HG03571 (cell line): ENCODE results near the gene GAGE12H.
"Not testable (repeated sequence)": the region's sequence is repeated elsewhere in the genome, so short reads cannot be mapped to it uniquely, and the experiment has no call there.

Experiments
- ATAC-seq: cut with Tn5 transposase; IDR thresholded peaks from one replicate; pipeline ENCODE4 v1.9.1; 2021; ENCODE audit not compliant: unreplicated experiment

Gene GAGE12H, protein sequence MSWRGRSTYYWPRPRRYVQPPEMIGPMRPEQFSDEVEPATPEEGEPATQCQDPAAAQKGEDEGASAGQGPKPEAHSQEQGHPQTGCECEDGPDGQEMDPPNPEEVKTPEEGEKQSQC

GRCh38 chrX:49579649-49580048 is at the start of gene GAGE12H:
Gene GAGE12H, plus strand, starts transcription at chrX:49579949. Its CDS starts 1,155 bp downstream, at chrX:49581104.
- ATAC-seq = not testable (repeated sequence)

DNA sequence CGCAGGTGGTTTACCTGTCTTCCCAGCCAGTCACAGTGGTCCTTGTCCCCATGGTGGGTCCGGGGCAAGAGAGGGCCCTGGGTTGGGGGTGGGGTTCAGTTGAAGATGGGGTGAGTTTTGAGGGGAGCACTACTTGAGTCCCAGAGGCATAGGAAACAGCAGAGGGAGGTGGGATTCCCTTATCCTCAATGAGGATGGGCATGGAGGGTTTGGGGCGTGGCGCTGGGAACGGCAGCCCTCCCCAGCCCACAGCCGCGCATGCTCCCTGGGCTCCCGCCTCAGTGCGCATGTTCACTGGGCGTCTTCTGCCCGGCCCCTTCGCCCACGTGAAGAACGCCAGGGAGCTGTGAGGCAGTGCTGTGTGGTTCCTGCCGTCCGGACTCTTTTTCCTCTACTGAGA is 47.9 kb upstream of the GAGE12H start, which contains the start of gene GAGE12C:
TSS of gene GAGE12C (plus strand) at position 301 of the 400 bp plus-strand sequence. CDS start 1,155 bp downstream, outside the sequence.
- not testable (repeated sequence) for ATAC-seq

DNA sequence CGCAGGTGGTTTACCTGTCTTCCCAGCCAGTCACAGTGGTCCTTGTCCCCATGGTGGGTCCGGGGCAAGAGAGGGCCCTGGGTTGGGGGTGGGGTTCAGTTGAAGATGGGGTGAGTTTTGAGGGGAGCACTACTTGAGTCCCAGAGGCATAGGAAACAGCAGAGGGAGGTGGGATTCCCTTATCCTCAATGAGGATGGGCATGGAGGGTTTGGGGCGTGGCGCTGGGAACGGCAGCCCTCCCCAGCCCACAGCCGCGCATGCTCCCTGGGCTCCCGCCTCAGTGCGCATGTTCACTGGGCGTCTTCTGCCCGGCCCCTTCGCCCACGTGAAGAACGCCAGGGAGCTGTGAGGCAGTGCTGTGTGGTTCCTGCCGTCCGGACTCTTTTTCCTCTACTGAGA is 38.3 kb upstream of the GAGE12H start, which contains the start of gene GAGE12D:
TSS of gene GAGE12D (plus strand) at position 301 of the 400 bp plus-strand sequence. CDS start 1,155 bp downstream, outside the sequence.
- not testable (repeated sequence) for ATAC-seq

GRCh38 chrX:49550989-49551388 is 28.8 kb upstream of the GAGE12H start, which contains the start of gene GAGE12E:
Gene GAGE12E, plus strand, starts transcription at chrX:49551289. Its CDS starts 1,155 bp downstream, at chrX:49552444.
- ATAC-seq = not testable (repeated sequence)

GRCh38 chrX:49560542-49560941 is 19.2 kb upstream of the GAGE12H start, which contains the start of gene GAGE12F:
Gene GAGE12F, plus strand, starts transcription at chrX:49560842. Its CDS starts 1,155 bp downstream, at chrX:49561997.
- ATAC-seq = not testable (repeated sequence)

DNA sequence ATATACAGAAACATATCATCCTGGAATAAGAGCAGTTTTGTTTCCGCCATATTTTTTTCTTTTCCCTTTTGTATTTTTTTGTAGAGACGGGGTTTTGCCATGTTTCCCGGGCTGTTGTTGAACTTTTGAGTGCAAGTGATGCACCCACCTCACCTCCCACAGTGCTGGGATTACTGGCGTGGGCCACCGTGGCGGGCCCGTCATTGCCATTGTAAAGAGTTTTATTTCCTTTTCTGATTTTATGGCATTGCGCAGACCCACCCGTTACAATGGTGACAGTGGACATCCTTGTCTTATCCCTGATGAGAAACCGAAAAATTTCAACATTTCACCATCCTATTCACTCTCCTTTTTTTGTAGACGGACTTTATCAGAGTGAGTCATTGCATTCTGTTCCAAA is 11.0 kb upstream of the GAGE12H start:
- not testable (repeated sequence) for ATAC-seq

DNA sequence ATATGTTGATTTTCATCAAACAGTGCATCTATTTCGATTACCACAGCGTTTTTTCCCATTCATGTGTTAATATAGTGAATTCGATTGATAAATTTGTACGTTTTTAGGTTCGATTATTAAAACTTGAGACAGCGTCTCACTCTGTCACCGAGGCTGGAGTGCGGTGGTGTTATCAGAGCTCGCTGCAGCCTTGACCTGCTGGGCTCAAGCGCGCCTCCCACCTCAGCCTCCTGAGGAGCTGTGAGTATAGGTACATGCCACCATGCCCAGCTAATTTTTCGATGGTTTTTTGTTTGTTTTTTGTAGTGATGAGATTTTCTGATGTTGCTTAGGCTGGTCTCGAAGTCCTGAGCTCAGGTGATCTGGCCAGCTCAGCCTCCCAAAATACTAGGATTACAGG is 10.6 kb upstream of the GAGE12H start:
- not testable (repeated sequence) for ATAC-seq

GRCh38 chrX:49570100-49570499 is 9.6 kb upstream of the GAGE12H start, which contains the start of gene GAGE12G:
Gene GAGE12G, plus strand, starts transcription at chrX:49570400. Its CDS starts 1,155 bp downstream, at chrX:49571555.
- not testable (repeated sequence) for ATAC-seq

GRCh38 chrX:49589196-49589595 is 9.4 kb downstream of the GAGE12H start, which contains the start of gene GAGE2A:
Gene GAGE2A, plus strand, starts transcription at chrX:49589496. Its CDS starts 1,155 bp downstream, at chrX:49590651.
- not testable (repeated sequence) for ATAC-seq

- not testable (repeated sequence) for ATAC-seq
These were observed 10.2 kb downstream of the GAGE12H start for GRCh38 chrX:49589769-49590478.

DNA sequence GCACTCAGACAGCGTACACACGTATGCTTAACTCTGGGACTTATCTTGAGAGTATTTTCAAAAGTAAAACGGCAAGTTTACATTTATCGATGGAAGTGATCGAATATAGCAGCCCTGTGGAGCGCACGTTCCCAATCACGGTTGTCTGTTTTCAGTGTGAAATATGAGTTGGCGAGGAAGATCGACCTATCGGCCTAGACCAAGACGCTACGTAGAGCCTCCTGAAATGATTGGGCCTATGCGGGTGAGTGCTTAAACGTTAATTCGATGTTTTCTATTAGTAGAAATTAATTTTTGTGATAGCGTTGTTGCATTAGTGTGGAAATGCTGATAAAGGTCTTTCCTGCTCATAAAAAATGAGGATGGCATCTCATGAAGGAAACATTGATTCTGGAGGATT is 10.7 kb downstream of the GAGE12H start:
- not testable (repeated sequence) for ATAC-seq

GRCh38 chrX:49598720-49599119 is 19.0 kb downstream of the GAGE12H start, which contains the start of gene GAGE1:
Gene GAGE1, plus strand, starts transcription at chrX:49599020. Its CDS starts 1,155 bp downstream, at chrX:49600175.
- not testable (repeated sequence) for ATAC-seq

DNA sequence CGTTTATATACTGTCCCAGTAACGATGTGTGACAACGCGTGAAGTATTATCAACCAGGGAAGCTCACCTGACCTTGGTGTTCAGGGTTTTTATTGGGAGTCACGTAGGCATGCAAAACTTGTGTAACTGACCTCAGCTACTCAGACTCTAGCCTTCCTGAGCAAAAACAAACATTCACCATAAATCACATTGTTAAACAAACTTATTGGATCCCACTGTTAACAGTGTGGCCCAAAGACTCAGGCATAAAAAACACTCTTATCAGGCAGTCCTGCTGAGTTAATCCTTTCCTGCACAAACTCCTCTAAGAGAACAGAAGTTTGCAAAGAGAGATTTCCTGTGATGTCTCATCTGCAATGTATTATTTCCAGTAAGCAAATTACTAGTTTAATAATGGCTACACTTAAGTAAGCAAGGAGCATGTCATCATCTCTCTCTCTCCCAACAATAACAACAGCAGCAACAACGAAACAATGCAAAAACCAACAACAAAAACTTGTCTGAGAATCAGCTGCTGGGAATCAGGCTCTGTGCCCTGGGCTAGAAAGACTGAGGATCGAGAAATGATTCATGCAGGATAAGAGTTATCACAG is 31.1 kb downstream of the GAGE12H start:
- ATAC-seq = no peak

DNA sequence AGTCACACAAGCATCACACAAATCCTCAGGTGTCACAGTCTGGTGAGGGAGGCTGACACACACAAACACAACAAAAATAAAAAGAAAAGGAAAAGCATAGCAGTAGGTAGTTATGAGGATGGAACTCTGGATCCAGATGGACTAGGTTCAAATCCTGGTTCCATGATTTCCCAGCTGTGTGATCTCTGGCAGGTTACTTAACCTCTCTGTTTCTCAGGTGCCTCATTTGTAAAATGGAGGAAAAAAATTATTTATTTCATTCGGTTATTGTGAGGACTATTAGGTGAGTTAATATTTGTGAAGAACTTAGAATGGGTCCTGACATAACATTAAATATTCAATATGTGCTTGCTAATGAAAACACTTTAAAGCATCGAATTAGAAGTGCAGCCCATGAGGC is 38.8 kb downstream of the GAGE12H start:
- ATAC-seq = no peak

- no peak for ATAC-seq
These were observed 47.5 kb downstream of the GAGE12H start for GRCh38 chrX:49627086-49627777.
